Stimulated activated CD4-positive, alpha-beta T cell treated with anti-CD3 and anti-CD28 coated beads, TNF-alpha, amount 100 ng/mL, for 48 hours (primary cell): ENCODE data around the gene SPINK6.

Experiments used
- DNase-seq, 3 donors: peaks; one replicate each; pipeline ENCODE4 v3.0.0-alpha.2; 2020; ENCODE audit warnings: low read depth in 3 of 3

SPINK6 gene

GRCh38 chr5:148202531-148203203 is at the start of gene SPINK6:
Gene SPINK6, plus strand, starts transcription at chr5:148203042. Its CDS starts 55 bp downstream, at chr5:148203097.
- no peak for DNase-seq

- no peak for DNase-seq
Observed at GRCh38 chr5:148156609-148157008, 46.2 kb upstream of the SPINK6 start.

- DNase-seq, result no peak
Observed at GRCh38 chr5:148162038-148162437, 40.8 kb upstream of the SPINK6 start.

GRCh38 chr5:148163345-148163744 is 39.5 kb upstream of the SPINK6 start:
- no peak for DNase-seq

GRCh38 chr5:148166550-148167283 is 36.1 kb upstream of the SPINK6 start:
- no peak for DNase-seq

GRCh38 chr5:148168246-148168645 is 34.6 kb upstream of the SPINK6 start, which contains the start of gene SPINK14:
Gene SPINK14, plus strand, starts transcription at chr5:148168546. Its CDS starts 1,187 bp downstream, at chr5:148169733.
- DNase-seq, result no peak

- DNase-seq, result no peak
Observed at GRCh38 chr5:148172377-148172776, 30.5 kb upstream of the SPINK6 start.

GRCh38 chr5:148176480-148176879 is 26.4 kb upstream of the SPINK6 start:
- DNase-seq, result no peak

GRCh38 chr5:148177207-148177606 is 25.6 kb upstream of the SPINK6 start:
- DNase-seq, result no peak

GRCh38 chr5:148179234-148179824 is 23.5 kb upstream of the SPINK6 start:
- no peak for DNase-seq

- DNase-seq, result no peak
Observed at GRCh38 chr5:148186248-148187003, 16.4 kb upstream of the SPINK6 start.

GRCh38 chr5:148191010-148191409 is 11.8 kb upstream of the SPINK6 start:
- no peak for DNase-seq

- no peak for DNase-seq
Observed at GRCh38 chr5:148193202-148193601, 9.6 kb upstream of the SPINK6 start.

GRCh38 chr5:148201151-148201550 is 1.7 kb upstream of the SPINK6 start:
- no peak for DNase-seq

GRCh38 chr5:148205044-148205806 is 2.4 kb downstream of the SPINK6 start:
- no peak for DNase-seq

GRCh38 chr5:148205865-148206264 is 3.0 kb downstream of the SPINK6 start:
- DNase-seq, result no peak

GRCh38 chr5:148206620-148207019 is 3.8 kb downstream of the SPINK6 start:
- DNase-seq, result no peak

GRCh38 chr5:148208226-148208625 is 5.4 kb downstream of the SPINK6 start:
- no peak for DNase-seq

GRCh38 chr5:148209151-148209770 is 6.4 kb downstream of the SPINK6 start:
- DNase-seq, result no peak

GRCh38 chr5:148214665-148215185 is 11.9 kb downstream of the SPINK6 start:
- no peak for DNase-seq

- DNase-seq, result no peak
Observed at GRCh38 chr5:148221508-148221907, 18.7 kb downstream of the SPINK6 start.
